GM19324 (cell line): ENCODE measurements around the gene DCXR.

Experiments used
- ATAC-seq: cut with Tn5 transposase; IDR thresholded peaks from one replicate; pipeline ENCODE4 v1.9.1; 2021; ENCODE audit warnings: mild to moderate bottlenecking, moderate library complexity; ENCODE audit not compliant: unreplicated experiment, low FRiP score

The DCXR gene

DNA sequence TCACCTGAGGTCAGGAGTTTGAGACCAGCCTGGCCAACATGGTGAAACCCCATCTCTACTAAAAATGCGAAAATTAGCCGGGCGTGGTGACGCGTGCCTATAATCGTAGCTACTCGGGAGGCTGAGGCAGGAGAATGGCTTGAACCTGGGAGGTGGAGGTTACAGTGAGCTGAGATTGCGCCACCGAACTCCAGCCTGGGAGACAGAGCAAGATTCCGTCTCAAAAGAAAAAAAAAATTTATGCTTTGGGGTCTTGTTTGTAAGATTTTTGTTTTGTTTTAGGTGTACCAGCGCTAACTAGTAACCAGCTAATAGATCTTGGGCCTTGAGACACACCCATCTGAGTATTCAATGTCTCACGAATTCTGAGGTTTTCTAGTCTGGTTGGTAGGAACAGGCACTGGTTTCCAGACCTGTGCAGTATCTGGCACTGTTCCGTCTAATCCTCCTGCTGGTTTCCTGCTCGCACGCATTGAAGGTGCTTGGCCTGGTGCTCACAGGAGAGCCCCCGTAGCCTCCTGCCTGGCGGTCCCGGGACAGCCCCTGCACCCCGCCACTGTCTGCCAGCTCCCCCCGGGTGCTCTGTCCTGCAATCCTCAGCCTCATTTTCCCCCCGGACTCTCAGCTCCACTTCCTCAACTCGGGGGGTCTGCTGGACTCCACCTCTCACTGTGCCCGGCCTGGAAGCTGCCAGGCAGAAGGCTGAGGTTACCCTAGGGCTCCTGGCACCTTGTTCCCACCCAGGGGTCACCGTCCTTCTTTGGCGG, 38.7 kb upstream of the DCXR start:
- ATAC-seq, result no peak

DNA sequence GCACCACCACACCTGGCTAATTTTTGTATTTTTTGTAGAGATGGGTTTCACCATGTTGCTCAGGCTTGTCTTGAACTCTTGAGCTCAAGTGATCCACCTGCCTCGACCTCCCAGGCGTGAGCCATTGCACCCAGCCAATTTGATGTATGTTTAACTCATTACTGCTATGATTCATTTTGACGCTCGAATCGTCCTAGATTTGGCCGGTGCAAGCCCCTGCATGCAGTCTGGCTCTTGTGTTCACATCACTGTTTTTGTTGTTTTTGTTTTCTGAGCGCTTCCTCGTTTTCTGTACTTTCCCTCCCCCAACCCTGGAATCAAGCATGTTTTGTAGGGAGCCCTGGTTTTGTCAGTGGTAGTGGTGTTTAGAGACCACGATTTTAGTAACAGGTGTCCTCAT, 35.9 kb upstream of the DCXR start:
- no peak for ATAC-seq

DNA sequence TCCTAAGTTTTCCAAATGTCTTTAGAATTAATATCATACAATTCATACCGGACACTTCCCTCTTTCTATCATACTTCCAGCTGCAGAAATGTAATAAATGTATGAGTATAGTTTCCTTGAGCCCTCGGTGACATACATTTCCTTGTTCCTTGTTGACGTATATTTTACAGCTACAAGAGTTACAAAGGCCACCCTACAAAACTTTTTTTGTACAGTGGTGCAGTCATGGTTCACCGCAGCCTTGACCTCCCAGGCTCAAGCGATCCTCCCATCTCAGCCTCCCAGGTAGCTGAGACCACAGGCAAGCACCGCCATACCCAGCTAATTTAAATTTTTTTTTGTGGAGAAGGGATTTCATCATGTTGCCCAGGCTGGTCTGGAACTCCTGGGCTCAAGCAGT, 35.3 kb upstream of the DCXR start:
- no peak for ATAC-seq

DNA sequence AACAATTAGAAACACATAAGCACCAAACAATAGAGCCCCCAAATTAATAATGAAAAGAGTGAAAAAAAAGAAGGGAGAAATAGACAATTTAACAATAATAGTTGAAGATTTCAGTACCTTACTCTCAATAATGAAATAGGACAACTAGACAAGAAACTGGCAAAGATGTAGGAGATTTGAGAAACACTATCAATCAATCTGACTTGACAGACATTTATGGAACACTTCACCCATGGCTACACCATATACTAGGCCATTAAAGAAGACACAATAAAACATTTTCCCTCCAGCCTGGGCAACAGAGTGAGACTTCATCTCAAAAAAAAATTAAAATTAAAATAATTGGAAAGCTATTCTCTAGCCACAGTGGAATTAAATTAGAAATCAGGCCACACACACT, 33.1 kb upstream of the DCXR start:
- ATAC-seq, result no peak

DNA sequence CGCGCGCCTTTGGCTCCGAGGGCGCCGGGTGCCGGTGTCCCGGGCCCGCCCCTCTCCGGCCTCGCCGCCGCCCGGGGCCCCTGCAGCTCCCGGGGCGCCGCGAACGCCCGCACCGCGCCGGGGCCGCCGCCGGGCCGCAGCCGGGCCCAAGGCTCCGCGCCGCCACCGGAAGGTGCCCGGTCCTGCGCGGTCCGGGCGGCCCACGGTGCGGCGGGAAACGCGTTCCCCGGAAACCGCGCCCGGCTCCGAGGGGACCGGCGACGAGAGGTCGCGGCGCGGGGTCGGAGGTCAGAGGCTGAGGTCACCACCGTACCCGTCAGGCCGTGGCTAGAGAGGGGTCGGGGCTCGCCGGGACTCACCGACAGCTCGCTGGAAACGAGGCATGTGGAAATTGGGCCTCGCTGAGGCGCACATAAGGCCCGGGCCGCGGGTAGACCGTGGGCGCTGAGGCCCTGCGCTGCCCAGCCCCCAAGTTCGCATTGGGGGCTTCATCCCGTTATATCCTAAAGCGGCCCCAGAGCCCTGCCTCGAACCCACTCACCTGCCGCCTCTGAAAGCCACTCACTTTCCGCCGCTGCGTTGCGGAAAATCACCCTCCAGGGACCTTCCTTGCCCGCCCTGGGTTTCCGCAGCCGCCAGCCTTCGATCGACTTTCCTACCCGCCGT, 28.3 kb upstream of the DCXR start, which contains the start of gene DUS1L:
TSS of gene DUS1L (minus strand) at position 167 of the 666 bp plus-strand sequence. CDS start 745 bp downstream, outside the sequence.
- ATAC-seq, result peak; percentile 77

DNA sequence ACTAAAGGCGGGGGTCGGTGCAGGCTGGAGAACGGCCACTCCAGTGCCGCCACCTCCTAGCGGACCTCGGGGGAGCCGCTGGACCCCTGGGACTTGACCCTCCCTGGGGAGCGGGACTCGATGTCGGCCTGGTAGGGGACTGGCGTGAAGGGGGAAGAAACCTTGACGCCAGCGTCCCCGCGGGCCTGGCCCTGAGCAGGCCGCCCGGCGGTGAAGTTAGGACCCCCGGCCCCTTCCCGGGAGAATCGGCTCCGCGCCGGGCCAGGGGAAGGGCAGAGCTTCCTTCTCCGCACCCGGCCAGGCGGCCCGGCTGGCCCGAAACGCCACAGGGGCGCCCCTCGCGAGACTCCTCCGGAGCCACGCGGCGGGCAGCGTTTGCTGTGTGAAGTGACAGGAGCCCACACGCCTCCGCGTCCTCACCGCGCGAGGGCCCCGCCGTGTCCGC, 27.7 kb upstream of the DCXR start:
- peak; percentile 31 for ATAC-seq

DNA sequence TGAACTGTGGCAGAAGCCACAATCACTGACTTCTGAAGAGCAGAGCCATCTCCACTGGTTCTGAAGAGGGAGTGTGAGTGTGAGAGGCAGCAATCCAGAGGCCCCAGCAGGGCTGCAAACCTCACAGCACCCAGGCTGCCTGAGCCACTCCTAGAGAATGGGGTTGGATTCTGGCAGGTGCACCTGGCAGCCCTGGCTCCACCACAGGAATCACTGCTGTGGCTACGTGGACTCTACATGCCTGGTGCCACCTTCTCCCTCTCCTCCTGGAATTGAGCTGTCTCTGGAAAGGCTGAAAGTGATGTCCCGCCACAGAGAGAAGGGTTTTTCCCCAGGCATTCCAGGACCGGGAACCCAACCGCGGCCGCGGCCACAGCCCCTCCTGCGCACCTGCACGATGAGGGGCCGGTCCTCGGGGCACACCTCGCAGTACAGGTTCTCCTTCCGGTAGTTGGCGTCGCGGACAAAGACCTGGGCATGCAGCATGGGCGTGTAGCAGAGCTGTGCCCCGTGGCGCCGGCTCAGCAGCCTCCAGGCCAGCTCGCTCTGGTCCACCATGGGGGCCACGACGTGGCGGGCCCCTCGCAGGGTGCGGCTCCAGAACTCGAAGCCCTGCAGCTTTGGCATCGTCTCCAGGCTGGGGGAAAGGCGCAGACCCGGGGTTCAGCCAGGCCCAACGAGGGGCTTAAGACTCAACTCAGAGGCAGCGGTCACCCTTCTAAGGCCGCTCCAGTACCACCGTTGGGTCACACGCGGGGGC, 27.1 kb upstream of the DCXR start:
- no peak for ATAC-seq

DNA sequence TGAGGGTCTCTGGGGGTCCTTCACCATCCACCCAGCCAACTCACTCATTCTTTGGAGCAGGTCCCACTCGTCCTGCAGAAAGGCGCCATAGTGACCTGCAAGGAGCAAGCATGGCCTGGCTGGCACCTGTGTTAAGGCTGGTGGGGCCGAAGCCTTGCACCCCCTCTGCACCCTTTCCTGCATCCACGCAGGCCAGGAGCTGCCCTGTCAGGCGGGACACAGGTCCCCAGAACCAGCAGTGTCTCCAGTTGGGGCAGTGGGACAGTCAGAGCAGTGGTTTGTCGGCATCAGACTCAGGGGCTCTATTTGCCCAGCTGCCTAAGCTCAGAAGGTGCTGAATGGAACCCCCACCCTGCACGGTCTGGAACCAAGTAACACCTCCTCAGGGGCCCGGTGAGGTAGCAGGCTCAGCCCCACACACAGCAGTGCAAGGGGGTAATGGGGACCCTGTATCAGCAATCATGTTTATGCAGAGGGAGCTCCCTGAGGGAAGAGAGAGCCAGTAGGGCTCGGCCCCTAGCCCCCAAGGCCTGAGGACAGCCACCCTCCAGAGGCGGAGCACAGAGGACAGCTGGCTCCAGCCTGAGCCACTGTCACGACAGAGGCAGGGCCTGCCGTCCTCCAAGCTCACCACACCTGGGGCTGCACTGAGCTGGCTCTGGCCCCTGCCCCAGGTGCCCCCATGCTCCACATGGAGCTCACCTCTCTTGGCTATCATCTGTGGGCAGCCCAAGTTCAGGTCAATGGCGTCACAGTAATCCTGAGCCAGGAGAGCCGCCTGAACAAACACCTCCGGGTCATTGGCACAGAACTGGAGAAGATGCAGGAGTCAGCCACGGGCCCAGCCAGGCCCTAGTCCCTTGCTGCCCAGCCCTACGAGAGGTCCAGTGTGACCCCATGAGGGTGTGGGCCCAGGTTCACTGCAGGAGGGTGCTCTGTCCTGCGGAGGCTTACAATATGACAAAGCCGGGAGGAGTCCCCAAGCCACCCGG, 26.2 kb upstream of the DCXR start:
- ATAC-seq, result no peak

DNA sequence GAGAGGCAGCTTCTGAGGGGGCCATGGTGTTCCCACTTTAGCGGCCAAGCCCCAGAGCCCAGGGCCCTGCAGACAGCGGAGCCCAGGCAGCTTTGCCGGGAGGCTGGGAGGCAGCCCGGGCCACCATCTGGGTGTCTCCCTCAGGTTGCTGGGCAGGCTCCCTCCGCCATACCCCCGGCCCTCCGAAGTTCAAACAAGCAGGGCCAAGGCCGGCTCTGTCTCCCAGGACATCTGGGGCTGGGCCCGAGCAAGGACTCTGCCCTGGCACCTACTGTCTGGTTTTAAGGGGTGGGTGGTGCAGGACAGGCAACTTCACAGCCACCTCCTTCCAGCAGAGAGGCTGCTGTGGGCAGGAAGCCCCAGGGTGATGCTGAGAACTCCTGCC, 25.5 kb upstream of the DCXR start:
- ATAC-seq, result no peak

DNA sequence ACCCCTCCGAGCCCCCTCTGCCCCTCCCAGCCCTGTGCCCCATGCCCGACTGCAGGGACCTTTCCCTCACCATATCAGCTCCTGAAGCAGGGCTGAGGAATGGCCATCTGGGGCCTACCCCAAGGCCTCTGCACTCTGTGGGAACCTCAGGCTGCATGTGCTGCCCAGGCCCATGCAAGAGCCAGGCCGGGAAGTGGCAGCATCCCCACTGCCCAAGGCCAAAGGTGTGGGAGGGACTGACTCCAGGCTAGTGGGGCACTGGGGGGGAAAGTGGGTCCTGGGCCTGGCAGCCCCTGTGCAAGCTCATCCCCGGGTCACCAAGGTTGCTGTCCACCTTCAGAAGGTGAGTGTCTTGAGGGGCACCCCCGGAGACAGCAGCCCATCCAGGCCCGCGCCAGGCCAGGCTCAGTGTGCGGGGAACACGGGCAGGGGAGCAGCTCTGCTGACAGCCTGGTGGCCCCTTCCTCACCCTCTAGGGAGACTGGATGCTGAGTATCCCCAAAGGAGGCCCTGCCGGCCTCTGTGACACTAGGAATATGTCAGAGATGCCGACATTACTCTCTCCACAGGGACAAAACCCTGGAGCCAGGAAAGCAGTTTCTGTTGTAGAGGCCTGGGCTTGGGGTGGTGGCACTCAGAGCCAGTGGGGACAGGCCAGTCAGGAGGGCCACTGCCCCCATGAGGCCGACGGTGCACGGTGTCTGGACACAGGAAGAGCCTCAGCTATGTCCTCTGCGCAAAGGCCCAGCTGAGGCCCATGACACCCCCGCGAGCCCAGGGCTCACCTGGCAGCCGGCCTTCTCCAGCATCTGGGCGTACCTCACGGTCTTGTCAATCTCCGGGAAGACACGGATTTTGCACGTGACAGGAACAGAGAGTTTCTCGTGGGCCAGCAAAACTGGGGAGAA, 24.8 kb upstream of the DCXR start:
- no peak for ATAC-seq

DNA sequence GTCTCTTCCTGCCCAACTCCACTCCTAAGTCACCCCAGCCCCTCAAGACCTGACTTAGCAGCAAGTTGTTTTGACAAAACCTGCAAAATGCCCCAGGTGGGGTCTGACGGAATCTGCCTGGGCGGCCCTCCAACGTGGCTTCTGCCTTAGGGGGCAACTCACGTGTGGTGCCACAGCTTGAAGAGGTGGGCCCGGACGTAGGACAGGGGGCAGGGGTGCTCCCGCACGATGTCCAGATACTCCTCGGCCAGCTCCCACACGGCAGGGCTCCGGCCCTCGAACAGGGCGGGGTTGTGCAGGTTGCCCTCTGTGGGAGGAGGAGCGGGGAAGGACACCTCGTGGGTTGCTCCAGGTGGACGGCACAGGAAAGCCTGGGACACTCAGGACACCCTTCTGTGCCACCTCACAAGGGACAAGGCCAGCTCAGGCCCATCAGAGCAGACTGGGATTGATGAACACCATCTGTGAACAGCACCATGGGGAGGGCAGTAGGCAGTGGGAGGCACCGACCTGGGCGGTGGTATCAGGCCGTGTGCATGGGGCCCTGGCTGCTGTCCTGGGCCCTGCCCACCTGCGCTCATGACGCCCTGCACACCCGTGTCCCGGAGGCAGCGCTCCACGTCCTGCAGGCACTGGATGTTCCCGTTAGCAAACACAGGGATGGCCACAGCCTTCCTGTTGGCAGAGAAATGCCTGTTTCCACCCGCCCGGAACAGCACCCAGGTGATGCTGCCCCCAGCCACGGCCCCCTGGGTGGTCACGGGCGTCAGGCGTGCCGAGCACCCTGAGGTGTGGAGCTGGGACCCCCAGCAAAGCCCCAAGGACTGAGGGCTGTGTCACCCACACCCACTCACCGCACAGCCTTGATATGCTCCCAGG, 23.8 kb upstream of the DCXR start:
- no peak for ATAC-seq

DNA sequence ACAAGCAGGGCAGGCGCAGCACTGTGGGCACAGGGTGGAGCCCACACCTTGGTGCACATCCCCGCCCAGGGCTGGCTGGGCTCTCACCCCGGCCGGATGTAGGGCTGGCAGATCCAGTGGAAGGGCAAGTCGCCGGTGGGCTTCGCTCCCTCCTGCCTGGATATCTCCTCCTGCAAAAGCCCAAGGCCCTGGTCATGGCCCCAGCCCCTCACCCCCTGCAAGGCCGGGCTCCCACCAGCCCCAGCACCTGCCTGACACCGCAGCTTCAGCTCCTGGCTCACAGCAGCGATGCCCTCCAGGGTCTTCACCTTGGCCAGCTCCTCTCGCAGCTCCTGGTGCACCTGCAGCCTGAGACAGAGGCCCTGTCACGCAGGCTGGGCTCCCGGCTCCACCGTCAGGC, 23.1 kb upstream of the DCXR start:
- no peak for ATAC-seq

DNA sequence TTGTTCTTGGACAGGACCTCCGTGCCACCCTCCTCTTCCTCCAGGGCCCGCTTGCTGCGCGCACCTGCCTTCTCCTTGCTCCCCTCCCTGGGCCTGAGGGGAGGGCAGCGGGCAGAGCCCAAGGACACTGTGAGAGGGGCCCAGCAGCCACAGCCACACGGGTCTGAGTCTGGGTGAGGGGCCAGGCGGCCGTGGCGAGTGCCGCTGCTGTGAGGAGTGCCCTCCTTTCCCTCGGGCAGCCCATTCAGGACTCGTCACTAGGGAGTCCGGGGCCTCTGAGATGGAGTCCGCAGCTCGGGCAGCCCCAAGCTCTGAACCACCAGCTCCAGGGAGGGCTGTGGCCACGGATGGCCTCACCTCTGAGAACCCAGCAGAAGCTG, 22.5 kb upstream of the DCXR start:
- no peak for ATAC-seq

DNA sequence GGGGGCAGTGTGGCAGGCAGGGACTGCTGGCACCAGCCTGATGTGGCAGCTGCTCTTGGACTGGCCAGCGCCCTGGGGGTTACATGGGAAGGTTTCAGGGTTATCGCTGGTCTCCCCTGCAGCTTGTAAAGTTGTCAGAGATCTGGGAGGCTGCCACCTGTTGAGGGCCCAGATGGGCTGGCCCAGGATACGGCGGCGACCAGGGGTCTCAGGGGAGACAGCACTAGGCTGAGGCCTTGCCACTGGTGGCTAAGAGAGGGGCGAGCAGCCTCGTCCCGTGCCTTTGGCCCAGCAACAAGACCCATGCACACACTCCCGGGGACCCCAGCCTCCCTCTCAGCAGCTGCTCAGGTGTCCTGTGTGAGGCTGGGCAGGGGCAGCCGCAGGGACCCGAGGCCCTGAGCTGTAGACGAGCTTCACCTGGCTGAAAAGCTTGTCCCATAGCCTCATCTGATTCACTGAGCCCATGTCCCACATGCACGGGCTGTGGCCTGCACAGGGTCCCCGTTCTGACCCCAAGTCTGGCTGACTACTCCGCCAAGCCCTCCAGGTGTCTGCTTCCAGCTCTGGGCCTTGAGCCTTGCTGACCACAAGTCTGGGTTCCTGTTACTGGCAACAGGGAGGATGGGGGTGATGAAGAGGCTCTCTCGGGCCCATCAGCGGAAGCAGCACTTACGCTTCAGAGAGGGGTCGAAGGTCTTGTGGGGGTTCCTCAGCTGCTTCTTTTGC, 21.9 kb upstream of the DCXR start:
- no peak for ATAC-seq

DNA sequence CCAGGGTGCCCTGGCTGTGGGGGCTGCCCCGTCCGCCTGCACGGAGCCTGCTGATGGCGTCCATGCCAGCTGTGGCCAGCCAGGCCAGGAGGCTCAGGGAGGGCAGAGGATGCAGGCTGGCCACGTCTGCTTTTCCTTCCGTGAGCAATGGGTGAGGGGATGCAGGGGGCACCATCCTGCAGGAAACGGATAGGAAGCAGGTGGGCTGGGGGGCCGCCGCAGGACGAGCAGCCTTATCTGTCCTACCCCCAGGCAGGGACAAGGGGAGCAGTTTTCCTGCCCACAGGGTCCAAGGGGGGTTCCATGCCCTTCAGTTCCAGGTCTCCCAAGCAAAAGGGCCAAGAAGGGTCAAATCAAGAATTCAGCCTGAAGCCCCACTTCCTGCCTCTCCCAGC, 21.4 kb upstream of the DCXR start:
- no peak for ATAC-seq

DNA sequence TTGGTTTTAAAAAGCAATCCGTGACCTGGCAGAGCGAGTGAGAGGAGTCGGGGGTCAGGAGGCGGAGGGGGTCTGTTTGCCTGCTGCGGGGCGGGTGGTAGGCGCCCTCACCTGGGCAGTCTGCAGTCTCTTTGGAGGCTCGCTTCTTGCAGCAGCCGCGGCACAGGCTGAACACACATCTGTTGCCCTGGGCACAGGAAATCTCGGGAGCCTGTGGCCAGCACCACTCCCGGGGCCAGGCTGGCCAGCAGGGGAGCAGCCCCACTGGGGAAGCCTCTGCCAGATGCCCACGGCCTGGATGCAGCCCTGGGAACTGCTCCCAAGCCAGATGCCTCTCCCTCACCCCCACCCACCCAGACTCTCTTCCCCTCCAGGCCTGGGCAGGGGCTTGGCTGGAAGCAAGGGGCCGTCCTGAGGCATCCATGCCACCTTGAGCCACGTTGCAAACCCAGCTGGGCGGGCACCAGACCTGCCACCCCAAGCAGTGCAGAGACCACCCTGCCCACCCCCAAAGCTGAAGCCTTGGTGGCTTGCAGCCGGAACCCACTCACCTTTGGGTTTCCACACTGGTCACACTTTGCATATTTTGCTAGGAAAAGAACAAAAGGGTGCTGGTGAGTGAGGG, 20.8 kb upstream of the DCXR start:
- ATAC-seq, result no peak
